GM12872 (cell line): ENCODE data around the gene HSPB6.

Source experiments
- CTCF ChIP-seq: IDR thresholded peaks from 3 replicates; pipeline ENCODE4 v1.5.1; 2011; ENCODE audit warnings: low read depth, mild to moderate bottlenecking, low read length, moderate library complexity; ENCODE audit not compliant: insufficient read depth

Gene HSPB6

GRCh38 chr19:35712567-35713505 lies 44.0 kb downstream of the HSPB6 start:
- TF ChIP-seq CTCF = no peak

DNA sequence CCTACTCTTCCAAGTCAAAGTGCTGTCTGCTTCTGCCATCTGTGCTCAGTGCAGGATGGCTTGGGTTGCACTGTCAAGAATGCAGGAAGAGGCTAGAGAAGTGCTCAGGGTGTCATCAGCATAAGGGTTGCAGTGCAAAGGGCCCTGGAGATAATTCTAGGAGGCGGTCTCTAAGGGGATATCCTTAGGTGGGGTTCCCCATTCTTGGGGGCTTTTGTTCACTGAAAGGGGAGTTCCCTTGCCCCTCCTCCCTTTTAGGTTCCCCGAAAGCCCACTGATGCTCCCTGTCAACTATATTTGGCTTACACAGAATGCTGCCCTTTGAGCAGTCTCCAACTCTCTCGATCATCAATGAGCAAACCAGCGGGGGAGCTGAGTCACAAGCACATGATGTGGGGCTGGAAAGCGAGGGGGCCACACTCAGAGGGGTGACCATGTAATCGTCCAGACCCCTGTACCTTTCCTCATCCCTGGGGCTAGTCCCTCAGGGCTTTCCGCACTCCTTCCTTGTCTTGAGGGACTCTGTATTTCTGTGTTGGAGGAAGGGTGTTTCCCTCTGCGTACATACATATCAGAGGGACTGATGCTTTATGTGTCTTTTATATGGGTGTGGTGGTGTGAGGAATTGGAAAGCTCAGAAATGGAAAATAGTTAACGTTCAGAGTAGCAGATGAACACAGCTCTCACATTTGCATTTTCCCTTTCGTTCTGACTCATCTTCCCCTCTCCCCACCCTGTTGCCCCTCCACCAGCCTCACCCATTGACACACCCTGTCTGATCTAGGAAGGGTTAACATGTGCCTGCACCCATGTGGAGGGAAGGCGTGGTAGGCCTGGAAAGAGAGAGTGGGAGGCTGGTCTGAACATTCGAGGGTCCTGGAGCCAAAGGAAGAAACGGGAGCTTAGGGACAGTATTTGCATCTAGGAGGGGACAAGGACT lies 45.8 kb downstream of the HSPB6 start:
- no peak for TF ChIP-seq CTCF

- TF ChIP-seq CTCF = no peak
Measured at GRCh38 chr19:35708391-35708790, 48.4 kb downstream of the HSPB6 start.
